Measurements from ENCODE around the gene TRAPPC3L. TPM values are rescaled to one million over a fixed set of nuclear protein-coding genes. Genes with fewer than 3 reads are reported as not detected.

The TRAPPC3L gene
- total RNA-seq, 1 experiment from 2014 or later: not detected

DNA sequence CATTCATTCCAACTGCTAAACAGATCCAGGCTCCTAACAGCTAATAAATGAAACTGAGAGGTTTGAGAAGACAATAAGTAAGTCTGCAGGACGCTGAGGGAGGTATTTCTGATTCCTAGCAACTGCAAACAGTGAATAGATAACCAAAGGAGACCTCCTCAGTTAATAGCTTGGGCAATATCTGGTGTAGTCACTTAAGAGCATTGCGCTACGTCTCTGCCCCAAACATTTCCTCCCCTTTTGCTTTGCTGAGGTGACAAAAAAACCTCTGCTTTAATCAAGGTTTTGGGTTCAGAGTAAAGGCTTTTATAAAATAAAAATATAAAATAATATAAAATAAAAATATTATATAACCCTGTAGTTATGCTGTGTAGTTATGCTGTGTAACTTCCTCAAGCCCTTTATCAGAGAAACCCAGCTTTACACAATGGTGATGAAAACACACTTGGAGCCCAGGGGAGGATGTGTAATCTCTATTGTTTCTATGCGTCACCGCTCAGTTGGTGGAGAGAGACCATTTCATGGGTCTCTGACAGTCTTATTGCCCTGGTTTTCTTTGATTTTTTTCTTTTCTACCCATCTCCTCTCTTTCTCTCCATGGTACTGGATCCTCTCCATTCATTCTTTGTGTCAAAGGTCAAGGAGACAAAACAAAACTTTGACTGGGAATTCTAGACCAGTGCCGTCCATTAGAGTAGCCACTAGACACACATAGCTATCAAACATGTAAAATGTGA is 53.0 kb downstream of the TRAPPC3L start:
- Histone ChIP-seq H3K9me3 (ENCODE audit: control insufficient read depth in 1 of 2, insufficient read depth in 1 of 2, low read depth in 1 of 2, low read length in 2 of 2) (no peaks in the 10 kb centered on the region), H3K4me2 (ENCODE audit: low read length) (no peak overlapping the region), H2AFZ (ENCODE audit: low read depth, low read length, poor library complexity, severe bottlenecking) (no peak overlapping the region), H3K4me3 (replicated peaks in 1 of 2; ENCODE audit: low read depth in 1 of 2, low read length in 2 of 2) (no peak overlapping the region), H3K9me2 (ENCODE audit: insufficient read depth) (no peaks in the 10 kb centered on the region), H3K27me3 (ENCODE audit: insufficient read depth, low read length) (no peaks in the 10 kb centered on the region), H4K20me1 (ENCODE audit: insufficient read depth) (no peaks in the 10 kb centered on the region), H3K9ac (ENCODE audit: low read length) (no peak overlapping the region), H3K79me2 (ENCODE audit: insufficient read depth, low read length) (no peaks in the 10 kb centered on the region), H3K27ac (ENCODE audit: low read depth, low read length) (no peak overlapping the region), H3K4me1 (ENCODE audit: control insufficient read depth in 1 of 2, insufficient read depth in 2 of 2, low read length in 2 of 2) (no peaks in the 10 kb centered on the region), H3K36me3 (ENCODE audit: control insufficient read depth in 1 of 2, insufficient read depth in 2 of 2, low read length in 2 of 2) (no peaks in the 10 kb centered on the region)
- ChIA-PET POLR2A (no interaction called here), CTCF (no interaction called here), RAD21 (ENCODE audit: low non-redundant PET in 1 of 2, low total read pairs in 2 of 2, uncharacterized antibody in 2 of 2, unreplicated experiment in 2 of 2) (no interaction called here)
- TF ChIP-seq, protein P1, sequence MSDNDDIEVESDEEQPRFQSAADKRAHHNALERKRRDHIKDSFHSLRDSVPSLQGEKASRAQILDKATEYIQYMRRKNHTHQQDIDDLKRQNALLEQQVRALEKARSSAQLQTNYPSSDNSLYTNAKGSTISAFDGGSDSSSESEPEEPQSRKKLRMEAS (IDR thresholded peaks at IDR 0.05): no peak
- TF ChIP-seq SRF (IDR thresholded peaks at IDR 0.05; ENCODE audit: low read depth): no peak
- TF ChIP-seq TCF7L2 (IDR thresholded peaks at IDR 0.05; ENCODE audit: borderline replicate concordance, extremely low read depth, insufficient read depth, insufficient read length): no peak
- TF ChIP-seq EZH2 (IDR thresholded peaks at IDR 0.05): no peak
- no peak for TF ChIP-seq POLR2A (IDR thresholded peaks at IDR 0.05; ENCODE audit: borderline replicate concordance, extremely low read depth, insufficient read depth, insufficient read length)
- TF ChIP-seq CEBPB (IDR thresholded peaks at IDR 0.05; ENCODE audit: low read depth): no peak
- no peak for TF ChIP-seq EZH2phosphoT487 (IDR thresholded peaks at IDR 0.05; ENCODE audit: borderline replicate concordance)
- TF ChIP-seq, protein P2, sequence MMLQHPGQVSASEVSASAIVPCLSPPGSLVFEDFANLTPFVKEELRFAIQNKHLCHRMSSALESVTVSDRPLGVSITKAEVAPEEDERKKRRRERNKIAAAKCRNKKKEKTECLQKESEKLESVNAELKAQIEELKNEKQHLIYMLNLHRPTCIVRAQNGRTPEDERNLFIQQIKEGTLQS (IDR thresholded peaks at IDR 0.05): no peak
- TF ChIP-seq EGR1 (IDR thresholded peaks at IDR 0.05; ENCODE audit: low read depth): no peak
- DNase-seq (ENCODE audit: low read depth, low spot score) (no peak), ATAC-seq (no peak)
- intact Hi-C loops (cut with micrococcal nuclease): no loop called here
- no TSS peak for BruUV-seq (replicated peaks)

- CTCF ChIA-PET: no interaction called here
- DNase-seq (ENCODE audit: low read depth, low spot score) (no peak), ATAC-seq (no peak)
- H3K36me3 ChIP-seq (ENCODE audit: control insufficient read depth in 1 of 2, insufficient read depth in 2 of 2, low read length in 2 of 2): no peaks in the 10 kb centered on the region
- RAD21 ChIA-PET (ENCODE audit: low non-redundant PET in 1 of 2, low total read pairs in 2 of 2, uncharacterized antibody in 2 of 2, unreplicated experiment in 2 of 2): no interaction called here
- TF ChIP-seq ZBTB33 (IDR thresholded peaks at IDR 0.05; ENCODE audit: extremely low read depth, insufficient replicate concordance, low read length): no peak
- H3K79me2 ChIP-seq (ENCODE audit: insufficient read depth, low read length): no peaks in the 10 kb centered on the region
- intact Hi-C loops (cut with micrococcal nuclease): no loop called here
- no peaks in the 10 kb centered on the region for H4K20me1 ChIP-seq (ENCODE audit: insufficient read depth)
- no peaks in the 10 kb centered on the region for H3K27me3 ChIP-seq (ENCODE audit: insufficient read depth, low read length)
- no peak overlapping the region for H3K4me2 ChIP-seq (ENCODE audit: low read length)
- H3K9me3 ChIP-seq (ENCODE audit: control insufficient read depth in 1 of 2, insufficient read depth in 1 of 2, low read depth in 1 of 2, low read length in 2 of 2): no peaks in the 10 kb centered on the region
- no peak overlapping the region for H2AFZ ChIP-seq (ENCODE audit: low read depth, low read length, poor library complexity, severe bottlenecking)
- H3K4me1 ChIP-seq (ENCODE audit: control insufficient read depth in 1 of 2, insufficient read depth in 2 of 2, low read length in 2 of 2): no peaks in the 10 kb centered on the region
- POLR2A ChIA-PET: no interaction called here
- no peak overlapping the region for H3K4me3 ChIP-seq (replicated peaks in 1 of 2; ENCODE audit: low read depth in 1 of 2, low read length in 2 of 2)
- no TSS peak for BruUV-seq (replicated peaks)
- no peaks in the 10 kb centered on the region for H3K9me2 ChIP-seq (ENCODE audit: insufficient read depth)
- H3K9ac ChIP-seq (ENCODE audit: low read length): no peak overlapping the region
- no peak overlapping the region for H3K27ac ChIP-seq (ENCODE audit: low read depth, low read length)
These were observed 53.7 kb downstream of the TRAPPC3L start for GRCh38 chr6:116491610-116492330.

Measured in HCT116 (cell line).